Hematopoietic multipotent progenitor cell treated with erythropoietin and hydrocortisone succinate and interleukin-3 and kit ligand, for 6 days (in vitro differentiated cells): Measurements from ENCODE around the gene POLDIP2.

Source experiments
- DNase-seq: peaks from one replicate; pipeline ENCODE4 v3.0.0-alpha.2; 2015

The POLDIP2 gene

GRCh38 chr17:28357061-28357900 is at the start of gene POLDIP2:
TSS of gene POLDIP2 (minus strand) at chr17:28357527. CDS start at chr17:28357448, 79 bp downstream.
- peak; percentile 97 for DNase-seq

GRCh38 chr17:28406473-28406814 is 49.1 kb upstream of the POLDIP2 start:
- peak; percentile 42 for DNase-seq

GRCh38 chr17:28405632-28406472 is 48.5 kb upstream of the POLDIP2 start, which contains the start of gene SLC46A1:
TSS of gene SLC46A1 (minus strand) at chr17:28406212. CDS start at chr17:28406114, 98 bp downstream.
- DNase-seq: peak; percentile 68

DNA sequence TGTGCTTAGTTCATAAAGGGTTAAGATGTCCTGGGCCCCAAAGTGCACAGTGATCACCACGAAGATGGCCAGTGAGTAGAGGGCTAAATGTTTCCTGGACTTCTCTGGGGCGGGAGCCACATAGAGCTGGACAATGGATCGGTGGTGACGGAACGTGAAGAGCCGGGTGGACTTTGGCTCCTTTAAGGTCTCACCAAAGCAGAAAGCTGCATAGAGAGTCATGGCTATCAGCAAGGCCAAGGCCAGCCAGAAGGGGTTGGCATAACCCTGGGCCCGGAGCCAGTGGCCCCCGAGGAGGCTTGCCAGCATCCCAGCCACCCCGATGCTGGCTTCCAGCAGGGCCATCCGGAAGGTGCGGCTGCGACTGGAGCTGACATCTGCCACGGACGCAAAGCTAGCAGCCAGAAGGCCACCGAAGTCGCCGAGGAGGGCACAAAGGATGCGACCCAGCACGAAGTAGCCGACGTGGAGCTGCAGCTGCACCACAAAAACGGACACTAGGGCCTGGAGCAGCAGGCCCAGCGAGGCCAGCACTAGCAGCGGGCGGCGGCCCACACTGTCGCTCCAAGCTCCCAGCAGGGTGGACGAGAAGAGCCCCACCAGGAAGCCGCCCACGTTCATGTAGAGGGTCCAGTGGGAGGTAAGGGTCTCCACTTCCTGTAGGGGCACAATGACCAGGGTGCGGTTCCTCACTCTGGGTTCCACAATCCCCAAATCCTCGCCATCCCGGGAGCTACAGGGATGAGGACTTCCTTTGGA is 47.7 kb upstream of the POLDIP2 start:
- DNase-seq: no peak

DNA sequence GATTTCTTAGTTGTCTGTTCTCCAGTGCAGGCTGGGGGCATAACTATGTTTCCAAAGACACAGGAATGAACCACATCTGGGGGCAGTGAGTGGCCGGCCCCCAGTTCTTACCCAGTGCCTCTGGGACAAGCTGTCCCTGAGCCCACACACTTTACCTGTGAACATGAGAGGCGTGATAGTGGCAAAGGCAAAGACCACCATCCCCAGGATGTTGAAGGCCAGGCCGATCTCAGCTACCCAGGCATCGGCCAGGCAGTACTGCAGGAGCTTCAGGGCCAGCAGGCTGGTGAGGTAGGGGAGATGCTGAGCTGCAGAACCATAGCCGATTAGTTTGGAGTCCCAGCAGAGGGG is 47.1 kb upstream of the POLDIP2 start:
- no peak for DNase-seq

DNA sequence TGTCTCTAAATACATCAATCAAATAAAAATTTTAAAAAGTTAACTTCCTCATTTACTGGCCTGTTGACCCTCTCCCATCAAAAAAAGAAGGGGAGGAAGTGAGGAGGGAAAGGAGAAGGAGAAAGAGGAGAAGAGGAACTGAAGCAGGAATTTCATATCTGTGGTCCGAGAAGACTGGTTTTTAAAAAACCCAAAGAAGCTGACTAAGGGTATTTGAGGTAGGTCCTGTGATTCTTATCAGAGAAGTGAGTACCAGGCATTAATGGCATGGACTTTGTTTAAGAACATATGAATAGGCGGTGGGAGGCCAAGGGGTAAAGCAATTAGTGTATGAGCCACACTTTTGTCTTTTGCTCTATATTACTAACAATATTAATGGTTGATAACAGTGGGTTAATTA is 46.7 kb upstream of the POLDIP2 start:
- DNase-seq: no peak

DNA sequence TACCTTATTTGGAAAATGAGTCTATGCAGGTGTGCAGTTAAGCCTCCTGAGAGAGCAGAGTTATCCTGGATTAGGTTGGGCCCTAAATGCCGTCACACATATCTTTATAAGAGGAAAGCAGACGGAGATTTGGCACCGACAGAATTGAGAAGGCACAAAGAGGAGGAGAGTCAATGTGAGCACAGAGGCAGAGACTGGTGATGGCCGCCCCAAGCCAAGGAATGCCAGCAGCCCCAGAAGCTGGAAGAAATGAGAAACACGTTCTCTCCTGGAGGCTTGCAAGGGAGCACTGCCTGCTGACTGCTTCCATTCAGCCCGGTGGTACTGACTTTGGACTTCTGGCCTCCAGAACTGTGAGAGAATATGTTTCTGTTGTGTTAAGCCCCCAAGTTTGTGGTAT is 45.5 kb upstream of the POLDIP2 start:
- no peak for DNase-seq

DNA sequence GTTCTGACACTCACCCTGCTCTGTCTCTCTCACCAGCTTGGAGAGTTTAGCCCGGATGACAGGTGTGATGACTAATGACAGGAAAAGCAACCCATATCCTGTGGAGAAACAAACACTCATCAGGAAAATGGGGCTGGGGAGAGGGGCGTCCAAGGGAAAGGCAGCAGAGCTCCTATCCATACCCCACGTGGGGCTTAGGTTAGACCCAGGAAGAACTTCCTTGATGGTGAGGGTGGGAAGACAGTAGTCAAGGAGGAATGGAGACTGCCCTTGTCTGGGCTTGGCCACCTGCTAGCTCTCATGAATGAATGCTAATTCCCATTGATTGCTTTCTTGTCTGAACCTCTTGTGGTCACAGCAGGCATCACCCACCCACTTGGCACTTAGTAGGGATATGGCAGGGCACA is 44.9 kb upstream of the POLDIP2 start:
- no peak for DNase-seq

GRCh38 chr17:28399808-28400207 is 42.5 kb upstream of the POLDIP2 start:
- no peak for DNase-seq

- DNase-seq: no peak
Measured at GRCh38 chr17:28398280-28398981, 41.1 kb upstream of the POLDIP2 start.

- DNase-seq: no peak
Measured at GRCh38 chr17:28397687-28398279, 40.5 kb upstream of the POLDIP2 start.

DNA sequence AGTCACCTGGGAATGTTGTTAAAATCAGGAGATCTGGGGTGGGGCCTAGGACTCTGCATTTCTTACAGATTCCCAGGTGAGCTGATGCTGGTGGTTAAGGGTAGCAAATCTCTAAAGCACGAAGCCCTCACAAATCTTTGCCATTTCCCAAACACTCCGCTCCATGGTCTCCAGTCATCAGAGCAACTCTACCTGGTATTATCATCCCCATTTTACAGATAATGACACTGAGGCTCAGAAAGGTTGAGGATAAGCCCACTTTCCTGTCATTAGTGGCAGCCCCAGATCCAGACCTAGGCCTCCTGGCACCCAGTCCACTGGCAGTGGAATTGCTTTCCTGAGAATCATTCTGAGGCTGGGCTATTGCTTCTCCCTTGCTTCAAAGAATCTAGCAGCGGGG is 39.9 kb upstream of the POLDIP2 start:
- no peak for DNase-seq

GRCh38 chr17:28396635-28397239 is 39.4 kb upstream of the POLDIP2 start:
- peak; percentile 31 for DNase-seq

DNA sequence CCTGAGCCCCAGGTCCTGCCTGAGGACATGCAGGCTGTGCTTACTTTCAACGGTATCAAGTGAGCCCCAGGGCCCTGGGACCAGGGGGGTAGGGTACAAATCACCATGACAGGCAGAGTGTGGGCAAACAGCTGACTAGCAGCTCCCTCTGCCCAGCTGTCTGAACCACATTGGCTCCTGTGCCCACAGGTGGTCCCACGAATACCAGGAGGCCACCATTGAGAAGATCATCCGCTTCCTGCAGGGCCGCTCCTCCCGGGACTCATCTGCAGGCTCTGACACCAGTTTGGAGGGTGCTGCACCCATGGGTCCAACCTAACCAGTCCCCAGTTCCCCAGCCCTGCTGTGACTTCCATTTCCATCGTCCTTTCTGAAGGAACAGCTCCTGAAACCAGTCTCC is 38.6 kb upstream of the POLDIP2 start:
- no peak for DNase-seq

- DNase-seq: no peak
Measured at GRCh38 chr17:28395426-28395825, 38.1 kb upstream of the POLDIP2 start.

- no peak for DNase-seq
Measured at GRCh38 chr17:28394337-28395116, 37.2 kb upstream of the POLDIP2 start.

- DNase-seq: no peak
Measured at GRCh38 chr17:28392491-28392890, 35.2 kb upstream of the POLDIP2 start.

GRCh38 chr17:28391401-28391800 is 34.1 kb upstream of the POLDIP2 start:
- no peak for DNase-seq

DNA sequence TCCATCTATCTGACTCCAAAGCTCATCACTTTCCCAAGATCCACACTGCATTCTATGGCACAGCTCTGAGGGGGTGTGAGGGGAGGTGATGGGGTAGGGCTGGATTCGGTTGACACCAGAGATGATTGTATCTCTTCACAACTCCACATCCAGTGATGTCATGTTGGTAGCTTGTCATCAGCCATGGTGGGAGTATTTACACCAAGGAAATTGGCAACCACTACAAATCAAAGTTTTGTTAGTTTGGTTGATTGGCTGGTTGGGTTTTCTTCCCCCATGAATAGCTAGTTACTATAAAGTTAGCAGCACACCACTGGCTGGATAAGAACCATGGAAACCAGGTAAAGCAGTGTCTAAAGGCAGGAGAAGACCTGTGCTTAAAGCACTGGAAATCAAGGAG is 33.7 kb upstream of the POLDIP2 start:
- DNase-seq: no peak

- DNase-seq: no peak
Measured at GRCh38 chr17:28390563-28390962, 33.2 kb upstream of the POLDIP2 start.

DNA sequence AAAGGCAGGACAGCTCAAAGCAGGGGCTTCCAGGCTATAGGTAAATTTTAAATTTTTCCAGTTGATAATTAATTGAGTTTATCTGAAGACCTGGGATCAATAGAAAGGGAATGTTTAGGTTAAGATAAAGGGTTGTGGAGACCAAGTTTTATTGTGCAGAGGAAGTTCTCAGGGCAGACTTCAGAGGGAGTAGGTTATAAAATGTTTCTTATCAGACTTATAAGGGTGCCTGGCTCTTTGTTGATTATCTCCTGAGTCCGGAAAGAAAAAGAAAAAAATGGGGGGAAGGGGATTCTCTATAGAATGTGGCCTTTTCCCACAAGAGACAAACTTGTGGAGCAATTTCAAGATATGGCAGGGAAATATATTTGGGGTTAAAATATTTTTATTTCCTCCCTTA is 32.8 kb upstream of the POLDIP2 start:
- peak; percentile 66 for DNase-seq
